ENCODE data around the gene KIAA0513. TPM values are rescaled to one million over a fixed set of nuclear protein-coding genes. Genes with fewer than 3 reads are reported as not detected.
"Not testable (repeated sequence)": the region's sequence is repeated elsewhere in the genome, so short reads cannot be mapped to it uniquely, and the experiment has no call there.

Gene KIAA0513
- total and polyA plus RNA-seq, 2 experiments from 2014 or later: 12.8 to 24.6 TPM

DNA sequence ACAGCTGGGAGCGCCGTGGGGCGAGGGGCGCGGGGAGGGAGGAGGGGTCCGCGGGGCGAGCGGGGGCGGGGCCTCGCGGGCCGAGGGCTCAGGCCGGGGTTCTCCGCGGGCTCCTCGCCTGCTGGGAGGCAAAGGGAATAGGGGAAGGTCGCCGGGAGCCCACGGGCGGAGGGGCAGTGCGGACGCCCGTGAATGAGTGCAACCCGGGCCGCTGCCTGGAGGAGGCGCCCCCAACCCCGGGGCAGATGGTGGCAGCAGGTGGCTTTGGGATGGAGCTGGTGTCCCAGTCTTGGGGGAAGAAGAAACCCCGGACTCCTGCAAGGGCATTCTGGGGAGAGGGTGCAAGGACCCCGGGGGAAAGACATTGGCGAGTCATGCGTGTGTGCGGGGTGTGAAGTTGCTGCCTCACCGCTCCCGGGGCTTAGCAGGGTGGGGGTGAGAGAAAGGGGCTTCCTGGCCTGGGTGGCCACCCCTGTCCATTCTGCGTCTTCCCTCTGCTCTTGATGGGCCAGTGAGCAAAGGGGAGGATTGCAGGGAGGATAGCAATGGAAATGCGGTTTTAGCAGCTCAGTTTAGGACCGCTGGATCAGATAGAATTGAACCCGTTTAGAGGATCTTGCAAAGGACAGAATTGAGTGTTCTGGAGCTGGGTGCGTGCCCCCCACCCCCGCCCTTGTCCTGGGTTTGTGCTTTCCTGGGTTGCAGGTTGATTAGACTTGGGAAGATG, 526 bp downstream of the KIAA0513 start:
- Histone ChIP-seq H3K27me3 (no peaks in the 10 kb centered on the region), H3K9me3 (ENCODE audit: low read depth) (no peaks in the 10 kb centered on the region), H3K36me3 (no peaks in the 10 kb centered on the region), H3K4me3 (peak overlapping the region; percentile 80), H3K4me1 (ENCODE audit: low read depth) (peaks cover 6% of the 10 kb centered on the region), H3K27ac (no peak overlapping the region)
- peak; percentile 12 for TF ChIP-seq CTCF (IDR thresholded peaks at IDR 0.05; ENCODE audit: low read depth, low read length)
- DNase-seq (ENCODE audit: low read depth in 1 of 2, low spot score in 1 of 2): no peak

GRCh38 chr16:85028685-85029407, 1.3 kb downstream of the KIAA0513 start:
- no peak for TF ChIP-seq CTCF (IDR thresholded peaks at IDR 0.05; ENCODE audit: low read depth, low read length)
- no peak overlapping the region for H3K27ac ChIP-seq
- no peaks in the 10 kb centered on the region for H3K27me3 ChIP-seq
- no peak overlapping the region for H3K4me3 ChIP-seq
- H3K9me3 ChIP-seq (ENCODE audit: low read depth): no peaks in the 10 kb centered on the region
- peaks cover 6% of the 10 kb centered on the region for H3K4me1 ChIP-seq (ENCODE audit: low read depth)
- DNase-seq (ENCODE audit: low read depth in 1 of 2, low spot score in 1 of 2): peak in 1 of 2 donors; percentile 33
- no peaks in the 10 kb centered on the region for H3K36me3 ChIP-seq

- Histone ChIP-seq H3K27me3 (no peaks in the 10 kb centered on the region), H3K4me3 (no peak overlapping the region), H3K36me3 (no peaks in the 10 kb centered on the region), H3K9me3 (ENCODE audit: low read depth) (no peaks in the 10 kb centered on the region), H3K27ac (no peak overlapping the region), H3K4me1 (ENCODE audit: low read depth) (peaks cover 6% of the 10 kb centered on the region)
- DNase-seq (ENCODE audit: low read depth in 1 of 2, low spot score in 1 of 2): peak in 1 of 2 donors; percentile 26
- no peak for TF ChIP-seq CTCF (IDR thresholded peaks at IDR 0.05; ENCODE audit: low read depth, low read length)
Observed at GRCh38 chr16:85029408-85029784, 1.8 kb downstream of the KIAA0513 start.

- Histone ChIP-seq H3K36me3 (no peaks in the 10 kb centered on the region), H3K27ac (no peak overlapping the region), H3K9me3 (ENCODE audit: low read depth) (no peaks in the 10 kb centered on the region), H3K4me3 (no peak overlapping the region), H3K27me3 (no peaks in the 10 kb centered on the region), H3K4me1 (ENCODE audit: low read depth) (peaks cover 6% of the 10 kb centered on the region)
- no peak for DNase-seq (ENCODE audit: low read depth in 1 of 2, low spot score in 1 of 2)
- no peak for TF ChIP-seq CTCF (IDR thresholded peaks at IDR 0.05; ENCODE audit: low read depth, low read length)
Observed at GRCh38 chr16:85029981-85030401, 2.4 kb downstream of the KIAA0513 start.

GRCh38 chr16:85031451-85031850, 3.9 kb downstream of the KIAA0513 start:
- no peaks in the 10 kb centered on the region for H3K36me3 ChIP-seq
- no peaks in the 10 kb centered on the region for H3K27me3 ChIP-seq
- no peak for TF ChIP-seq CTCF (IDR thresholded peaks at IDR 0.05; ENCODE audit: low read depth, low read length)
- H3K4me3 ChIP-seq: no peak overlapping the region
- DNase-seq (ENCODE audit: low read depth in 1 of 2, low spot score in 1 of 2): no peak
- H3K4me1 ChIP-seq (ENCODE audit: low read depth): peaks cover 6% of the 10 kb centered on the region
- no peak overlapping the region for H3K27ac ChIP-seq
- H3K9me3 ChIP-seq (ENCODE audit: low read depth): no peaks in the 10 kb centered on the region

GRCh38 chr16:85032187-85032586, 4.6 kb downstream of the KIAA0513 start:
- not testable (repeated sequence) for H3K27ac ChIP-seq; DNase-seq (ENCODE audit: low read depth in 1 of 2, low spot score in 1 of 2); H3K9me3 ChIP-seq (ENCODE audit: low read depth); H3K4me1 ChIP-seq (ENCODE audit: low read depth); H3K27me3 ChIP-seq; H3K36me3 ChIP-seq; H3K4me3 ChIP-seq

Measured in cardiac muscle cell (in vitro differentiated cells and primary cell).